HG02588 (cell line): Measurements from ENCODE around the gene GID8.

Source experiments
- ATAC-seq: cut with Tn5 transposase; IDR thresholded peaks from one replicate; pipeline ENCODE4 v1.9.1; 2021; ENCODE audit warnings: mild to moderate bottlenecking, moderate library complexity; ENCODE audit not compliant: unreplicated experiment

Gene GID8

DNA sequence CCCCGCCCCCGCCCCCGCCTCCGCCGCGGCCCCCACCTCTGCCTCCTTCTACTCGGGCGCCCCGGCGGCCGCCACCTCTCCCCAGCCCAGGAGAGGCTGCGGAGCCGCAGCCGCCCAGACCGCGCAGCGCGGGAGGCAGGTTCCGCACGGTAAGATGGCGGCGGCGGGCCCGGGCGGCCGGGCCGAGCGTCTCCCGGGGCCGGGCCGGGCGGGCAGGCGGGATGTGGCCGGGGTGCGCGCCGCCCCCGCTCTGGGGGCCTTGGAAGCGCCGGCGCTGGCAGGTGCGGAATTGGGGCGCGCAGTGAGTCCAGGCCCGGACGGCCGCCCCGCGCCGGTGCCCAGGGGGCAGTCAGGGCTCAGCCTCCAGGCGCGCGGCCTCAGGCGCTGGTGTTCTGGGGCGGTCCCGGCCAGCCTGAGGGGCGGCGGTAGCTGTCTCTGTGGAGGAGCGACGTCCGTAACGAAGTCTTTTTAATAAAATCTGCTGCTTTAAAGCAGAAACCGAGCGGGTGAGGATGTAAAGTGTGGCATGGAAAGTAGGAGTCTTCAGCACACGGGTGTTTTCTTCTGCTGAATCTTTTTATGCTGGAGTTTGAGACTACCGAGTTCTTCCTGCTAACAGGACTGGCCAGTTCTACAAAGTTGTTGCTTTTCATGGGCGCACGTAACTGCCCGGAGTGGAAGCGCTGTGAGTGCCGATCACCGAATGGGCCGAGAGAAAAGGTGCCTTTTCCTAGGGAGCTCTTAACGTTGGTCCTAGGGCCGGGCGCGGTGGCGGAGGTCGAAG is at the start of gene GID8:
Gene GID8, plus strand, starts transcription at position 43 of the 784 bp plus-strand sequence. CDS start 3,356 bp downstream, outside the sequence.
- peak; percentile 39 for ATAC-seq

DNA sequence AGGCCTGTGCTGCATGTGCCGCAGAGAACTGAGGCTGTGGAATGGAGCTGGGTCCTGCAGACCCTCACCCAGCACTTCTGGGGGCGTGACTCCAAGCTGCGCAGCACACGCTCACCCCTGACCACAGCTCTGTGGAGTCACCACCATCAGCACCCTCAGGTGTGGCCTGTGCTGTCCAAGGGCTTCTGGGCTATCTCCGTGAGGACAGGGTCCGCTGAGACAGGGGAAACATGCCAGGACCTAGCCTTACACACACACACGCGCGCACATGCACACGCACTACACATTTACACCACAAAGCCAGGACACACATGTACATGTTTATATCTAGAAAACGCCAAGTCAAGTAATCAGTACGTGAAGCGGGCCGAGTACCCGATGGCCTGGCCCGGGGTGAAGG is 49.5 kb upstream of the GID8 start:
- no peak for ATAC-seq

GRCh38 chr20:62888910-62889309 is 49.0 kb upstream of the GID8 start:
- ATAC-seq: no peak

DNA sequence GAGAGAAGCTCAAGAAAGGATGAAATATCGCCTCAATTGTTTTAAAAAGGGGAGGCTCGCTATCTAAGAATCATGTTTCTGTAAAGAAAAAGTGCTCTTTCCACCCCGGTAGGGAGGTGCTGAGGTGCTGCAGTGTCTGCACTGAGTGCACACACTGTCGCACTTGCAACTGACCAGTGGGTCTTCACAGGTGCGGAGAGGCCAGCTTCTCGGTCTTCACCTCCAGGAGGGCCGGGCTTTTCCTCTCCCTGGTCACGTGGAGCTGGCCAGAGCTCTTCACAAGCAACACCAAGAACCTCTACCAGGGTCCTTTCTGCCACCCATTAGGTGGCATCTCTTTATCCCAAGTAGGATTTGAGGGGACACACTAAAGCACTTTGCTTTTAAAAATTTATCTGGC is 48.5 kb upstream of the GID8 start:
- no peak for ATAC-seq

GRCh38 chr20:62889871-62890270 is 48.1 kb upstream of the GID8 start:
- ATAC-seq: no peak

- no peak for ATAC-seq
Measured at GRCh38 chr20:62890444-62890843, 47.5 kb upstream of the GID8 start.

GRCh38 chr20:62891111-62891510 is 46.8 kb upstream of the GID8 start:
- no peak for ATAC-seq

GRCh38 chr20:62892348-62893304 is 45.3 kb upstream of the GID8 start:
- ATAC-seq: no peak

GRCh38 chr20:62893700-62894099 is 44.2 kb upstream of the GID8 start:
- no peak for ATAC-seq

DNA sequence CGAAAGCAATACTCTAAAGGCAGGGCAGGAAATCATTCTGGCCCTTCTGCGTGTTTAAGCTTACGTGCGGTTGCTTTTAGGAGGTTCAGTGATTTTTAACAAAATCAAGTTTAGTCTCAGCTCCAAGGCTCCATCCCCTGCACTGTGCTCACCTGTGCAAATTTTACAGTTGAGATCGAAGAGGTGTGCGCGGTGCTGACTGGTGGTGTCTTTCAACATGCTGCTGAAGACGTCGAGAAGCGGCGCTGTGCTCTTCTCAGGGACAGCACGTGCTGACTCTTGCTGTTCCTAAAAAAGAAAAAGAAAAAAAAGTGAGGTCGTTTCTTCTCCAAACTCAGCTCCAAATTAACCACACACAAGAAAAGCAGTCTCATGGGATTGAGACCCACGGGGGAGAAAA is 43.7 kb upstream of the GID8 start:
- ATAC-seq: no peak

GRCh38 chr20:62895539-62895938 is 42.4 kb upstream of the GID8 start:
- ATAC-seq: no peak

DNA sequence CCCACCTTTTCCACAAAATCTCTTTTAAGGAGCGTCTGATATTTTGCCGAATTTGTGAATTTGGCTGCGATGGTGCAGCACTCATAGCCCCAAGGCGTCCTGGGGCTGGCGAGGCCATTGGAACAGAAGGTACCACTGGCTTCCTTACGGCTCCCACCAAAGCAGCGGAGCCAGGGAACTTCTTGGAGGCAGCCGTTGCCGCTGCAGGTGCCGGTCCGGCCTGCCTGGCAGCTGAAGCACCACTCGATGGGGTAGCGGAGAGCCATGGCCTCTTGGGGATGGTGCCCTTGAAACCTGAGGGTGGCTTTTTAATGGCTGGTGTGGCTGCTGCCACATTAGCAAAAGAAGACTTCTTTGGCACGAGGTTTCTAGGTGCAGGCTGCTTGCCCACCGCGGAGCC is 41.4 kb upstream of the GID8 start:
- no peak for ATAC-seq

GRCh38 chr20:62897666-62898065 is 40.3 kb upstream of the GID8 start:
- ATAC-seq: no peak

- ATAC-seq: no peak
Measured at GRCh38 chr20:62898093-62898964, 39.6 kb upstream of the GID8 start.

DNA sequence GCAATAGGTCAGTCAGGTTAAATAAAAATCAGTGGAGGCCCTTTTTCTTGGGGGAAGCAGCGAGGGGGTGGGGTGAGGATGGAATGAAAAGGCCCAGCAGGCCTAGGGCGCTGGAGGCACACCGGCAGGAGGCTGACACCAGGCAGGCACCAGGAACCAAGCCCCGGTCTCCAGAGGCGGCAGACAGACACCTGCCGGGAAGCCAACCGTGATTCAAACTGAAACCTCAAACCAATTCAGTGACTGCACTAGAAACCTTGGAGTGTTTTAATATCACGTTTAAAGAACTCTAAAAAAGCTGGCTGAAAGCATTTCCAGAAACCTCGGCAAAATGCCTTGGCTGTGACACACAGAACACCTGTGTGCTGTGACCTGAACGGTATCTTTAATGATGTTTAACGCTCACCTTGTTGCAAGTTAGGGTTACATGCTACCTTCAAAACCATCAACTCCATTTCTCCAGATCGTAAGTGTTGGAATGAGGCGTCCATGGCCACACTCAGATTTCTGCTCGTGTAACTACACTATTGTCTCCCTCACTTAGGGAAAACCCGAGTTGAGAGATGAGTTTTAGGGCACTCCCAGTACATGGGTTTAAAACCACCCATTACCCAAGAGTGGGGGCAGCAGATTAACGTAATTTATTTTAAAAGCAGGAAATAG is 38.8 kb upstream of the GID8 start:
- no peak for ATAC-seq

GRCh38 chr20:62899633-62900051 is 38.3 kb upstream of the GID8 start:
- ATAC-seq: no peak

DNA sequence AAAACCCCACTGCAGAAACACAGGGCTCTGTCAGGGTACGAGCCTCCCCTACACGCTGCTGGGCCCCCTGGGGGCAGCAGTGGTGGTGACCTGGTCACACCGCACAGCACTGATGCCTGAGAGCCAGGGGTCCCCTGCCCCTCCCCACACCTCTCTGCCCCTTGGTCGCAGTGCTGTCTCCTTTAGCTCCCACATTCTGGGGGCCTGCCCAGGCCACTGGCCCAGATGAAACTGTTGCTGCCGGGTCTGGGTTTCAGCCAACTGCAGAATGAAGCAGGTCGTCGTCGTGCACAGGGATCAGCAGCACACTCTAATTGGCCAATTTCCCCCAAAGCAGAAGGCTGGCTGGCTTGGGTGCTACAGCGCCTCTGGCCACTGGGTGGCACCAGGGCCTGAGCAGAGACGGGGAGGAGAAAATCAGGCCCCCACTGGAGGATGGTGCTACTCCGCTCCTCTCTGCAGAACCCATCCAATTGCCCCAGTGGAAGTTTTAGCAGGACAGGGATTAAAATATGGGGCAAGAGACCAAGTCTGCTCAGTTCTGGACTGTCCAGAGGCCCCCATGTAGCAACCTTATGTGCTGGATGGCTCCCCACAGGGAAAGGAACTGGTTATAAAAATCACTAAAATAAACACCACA is 37.8 kb upstream of the GID8 start:
- peak; percentile 71 for ATAC-seq

GRCh38 chr20:62900692-62901584 is 37.0 kb upstream of the GID8 start:
- ATAC-seq: peak; percentile 3

- ATAC-seq: no peak
Measured at GRCh38 chr20:62901891-62902290, 36.1 kb upstream of the GID8 start.
